GM18508 (cell line): ENCODE measurements around the gene MTAP.

Experiments
- ATAC-seq: cut with Tn5 transposase; IDR thresholded peaks from one replicate; pipeline ENCODE4 v1.9.1; 2021; ENCODE audit warnings: moderate number of reproducible peaks; ENCODE audit not compliant: insufficient read depth, unreplicated experiment

Gene MTAP

GRCh38 chr9:21803649-21804048 is 1.2 kb downstream of the MTAP start:
- no peak for ATAC-seq

- ATAC-seq, result no peak
Observed at GRCh38 chr9:21804331-21804730, 1.9 kb downstream of the MTAP start.

GRCh38 chr9:21804791-21805190 is 2.4 kb downstream of the MTAP start:
- no peak for ATAC-seq

- ATAC-seq, result no peak
Observed at GRCh38 chr9:21806644-21807043, 4.2 kb downstream of the MTAP start.

DNA sequence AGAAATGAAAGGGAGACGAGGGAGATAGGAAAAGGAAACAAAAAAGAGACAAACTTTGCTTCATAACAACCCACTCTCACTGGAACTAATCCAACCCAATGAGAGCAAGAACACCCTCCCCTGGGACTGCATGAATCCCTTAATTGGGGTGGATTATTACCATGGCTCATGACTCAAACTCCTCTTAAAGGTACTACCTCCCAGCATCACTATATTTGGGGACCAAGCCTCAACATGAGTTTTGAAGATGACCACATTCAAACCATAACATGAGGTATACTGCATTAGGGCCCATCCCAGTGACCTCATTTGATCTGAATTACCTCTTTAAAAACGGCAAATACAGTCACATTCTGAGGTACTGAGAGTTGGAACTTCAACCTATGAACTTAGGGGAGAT is 8.0 kb downstream of the MTAP start:
- ATAC-seq, result no peak

DNA sequence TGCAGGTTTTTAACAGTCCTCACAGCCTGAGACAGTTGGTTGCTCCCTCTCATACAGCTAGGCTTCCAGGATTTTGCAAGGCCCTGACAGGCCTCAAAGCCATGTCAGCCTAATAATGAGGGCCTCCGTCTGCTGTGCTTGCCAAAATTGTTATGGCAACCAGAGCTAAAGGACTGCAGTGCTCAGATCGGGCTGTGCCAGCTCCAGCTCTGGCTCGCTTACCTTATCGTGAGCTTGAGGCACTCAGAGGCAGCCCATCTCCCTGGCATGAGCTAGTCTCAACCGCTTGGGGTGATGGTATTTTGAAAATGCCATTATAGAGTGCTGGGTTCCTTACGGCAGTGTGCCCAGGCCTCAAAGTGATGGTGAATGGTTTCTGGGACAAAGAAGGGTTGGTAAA is 8.4 kb downstream of the MTAP start:
- no peak for ATAC-seq

- no peak for ATAC-seq
Observed at GRCh38 chr9:21811914-21812313, 9.5 kb downstream of the MTAP start.

DNA sequence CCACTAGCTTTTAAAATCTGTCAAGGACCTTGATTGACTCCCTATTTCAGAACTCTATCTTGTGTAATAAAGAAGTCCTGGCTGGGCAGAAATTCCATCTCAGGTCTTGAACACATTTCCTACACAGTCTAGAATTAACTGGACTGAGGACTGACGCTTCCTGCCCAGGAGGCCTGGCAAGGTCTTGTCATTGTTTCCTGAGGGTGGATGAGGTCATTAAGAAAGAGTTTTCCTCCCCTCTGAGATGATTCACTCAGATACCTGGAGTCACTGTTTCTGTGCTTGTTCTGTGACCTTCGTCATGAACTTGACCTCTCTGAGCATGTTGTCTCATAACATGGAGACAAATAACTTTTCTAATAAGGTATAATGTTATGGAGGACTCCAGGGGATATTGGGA is 10.0 kb downstream of the MTAP start:
- no peak for ATAC-seq

- no peak for ATAC-seq
Observed at GRCh38 chr9:21812946-21813568, 10.6 kb downstream of the MTAP start.

GRCh38 chr9:21813575-21814473 is 11.4 kb downstream of the MTAP start:
- peak; percentile 33 for ATAC-seq

GRCh38 chr9:21815643-21816042 is 13.2 kb downstream of the MTAP start:
- ATAC-seq, result no peak

DNA sequence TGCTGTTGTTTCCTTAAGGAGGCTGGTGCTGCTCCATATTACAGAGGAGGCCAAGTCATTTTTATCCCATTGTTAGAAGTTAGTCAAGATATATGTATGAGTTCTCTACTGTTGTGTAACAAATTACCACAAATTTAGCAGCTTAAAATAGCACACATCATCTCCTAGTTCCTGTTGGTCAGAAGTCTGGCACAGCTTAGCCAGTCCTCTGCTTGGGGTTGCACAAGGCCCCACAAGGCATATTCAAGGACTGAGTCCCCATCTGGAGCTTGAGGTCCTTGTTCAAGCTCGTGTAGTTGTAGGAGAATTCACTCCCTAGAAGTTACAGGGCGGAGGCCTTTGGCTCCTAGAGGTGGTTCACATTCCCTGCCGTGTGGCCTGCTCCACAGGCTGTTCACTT is 14.7 kb downstream of the MTAP start:
- ATAC-seq, result no peak

GRCh38 chr9:21825637-21826036 is 23.2 kb downstream of the MTAP start:
- no peak for ATAC-seq

DNA sequence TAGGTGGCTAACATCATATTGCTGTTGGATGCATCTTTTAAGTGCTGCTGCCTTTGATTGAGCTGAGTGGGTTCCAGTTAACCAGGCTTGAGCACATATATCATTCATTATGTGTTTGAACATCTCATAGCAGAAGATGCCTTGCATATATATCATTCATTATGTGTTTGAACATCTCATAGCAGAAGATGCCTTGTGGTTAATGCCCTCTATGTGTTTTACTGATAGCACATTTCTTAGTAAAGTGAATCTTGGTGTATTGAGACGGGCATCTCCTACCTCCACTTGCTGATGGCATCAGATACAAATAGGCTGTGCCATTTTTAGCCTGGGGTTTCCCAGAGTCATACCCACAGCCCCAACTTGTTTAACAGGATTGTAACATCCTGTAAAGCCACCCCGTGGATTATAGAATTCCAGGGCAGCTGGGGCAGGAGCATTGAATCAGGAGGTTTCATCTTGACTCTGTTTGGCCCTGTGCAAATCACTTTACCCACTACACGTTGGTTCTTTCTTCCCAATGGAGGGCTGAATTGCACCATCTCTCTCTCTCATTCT is 26.5 kb downstream of the MTAP start:
- no peak for ATAC-seq

GRCh38 chr9:21830589-21830988 is 28.2 kb downstream of the MTAP start:
- ATAC-seq, result no peak

- ATAC-seq, result peak; percentile 58
Observed at GRCh38 chr9:21831841-21832509, 29.5 kb downstream of the MTAP start.

DNA sequence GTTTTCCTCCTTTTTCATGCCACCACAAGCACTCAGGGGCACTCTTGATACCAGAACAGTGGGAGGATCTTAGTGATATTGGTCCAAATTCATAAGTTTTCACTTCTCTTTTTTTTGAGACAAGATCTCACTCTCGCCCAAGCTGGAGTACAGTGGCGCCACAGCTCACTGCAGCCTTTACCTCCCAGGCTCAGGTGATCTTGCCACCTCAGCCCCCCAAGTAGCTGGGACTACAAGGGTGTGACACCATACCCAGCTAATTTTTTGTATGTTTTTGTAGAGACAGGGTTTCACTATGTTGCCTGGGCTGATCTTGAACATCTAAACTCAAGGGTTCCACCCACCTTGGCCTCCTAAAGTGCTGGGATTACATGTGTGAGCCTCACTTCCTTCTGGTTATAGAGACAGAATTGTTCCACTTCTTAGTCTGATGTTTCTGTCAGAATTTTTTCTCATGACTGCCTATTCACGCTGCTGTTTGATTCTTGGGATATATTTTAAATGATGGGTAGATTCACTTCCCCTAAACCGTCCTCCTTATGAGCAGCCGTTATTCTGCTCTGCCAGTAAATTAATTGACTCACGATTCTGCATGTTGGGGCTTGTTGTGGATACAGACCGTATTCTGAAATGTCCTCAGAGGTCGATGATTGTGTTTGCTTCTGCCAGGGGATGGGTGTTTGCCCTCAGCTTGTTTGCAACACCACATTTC is 30.8 kb downstream of the MTAP start:
- ATAC-seq, result peak; percentile 65

DNA sequence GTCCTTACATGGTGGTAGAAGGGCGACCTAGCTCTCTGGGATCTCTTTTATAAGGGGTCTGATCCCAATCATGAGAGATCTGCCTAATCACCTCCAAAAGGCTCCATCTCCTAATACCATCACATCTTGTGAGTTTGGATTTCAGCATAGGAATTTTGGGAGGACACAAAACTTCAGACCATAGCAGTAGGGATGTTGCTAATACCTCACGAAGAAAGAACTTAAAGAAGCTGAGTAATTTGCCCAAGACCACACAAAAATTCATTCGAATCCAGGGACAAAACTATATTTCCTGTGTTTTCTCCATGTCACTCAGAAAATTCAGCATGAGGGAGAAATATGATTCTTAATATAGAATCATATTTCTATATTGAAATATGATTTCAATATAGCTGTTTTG is 32.7 kb downstream of the MTAP start:
- ATAC-seq, result no peak

- no peak for ATAC-seq
Observed at GRCh38 chr9:21836437-21837161, 34.2 kb downstream of the MTAP start.

GRCh38 chr9:21837501-21837900 is 35.1 kb downstream of the MTAP start:
- ATAC-seq, result no peak
